MM.1S (cell line): ENCODE data around the gene CYP24A1.

Experiments
- CTCF ChIP-seq: fragments of 300-600 bp; sonication (generic); IDR thresholded peaks from 2 replicates; pipeline ENCODE4 v1.5.1; 2016; ENCODE audit warnings: antibody characterized with exemption, low read length, mixed read lengths
- EZH2 ChIP-seq: fragments of 300-600 bp; sonication (generic); optimal IDR thresholded peaks from 2 replicates; pipeline ENCODE3; 2017; ENCODE audit warnings: low read depth, mild to moderate bottlenecking, antibody characterized with exemption, low read length, mixed read lengths

GRCh38 chr20:54156981-54157835 lies 16.6 kb downstream of the CYP24A1 start:
- no peak for TF ChIP-seq EZH2
- no peak for TF ChIP-seq CTCF
